Stimulated activated CD4-positive, alpha-beta T cell treated with anti-CD3 and anti-CD28 coated beads, Interleukin-4, amount 100 ng/mL, for 48 hours (primary cell): ENCODE measurements around the gene PRR20G.
"Not testable (repeated sequence)": the region's sequence is repeated elsewhere in the genome, so short reads cannot be mapped to it uniquely, and the experiment has no call there.

Source experiments
- DNase-seq, 2 donors: peaks; one replicate each; pipeline ENCODE4 v3.0.0-alpha.2; 2020; ENCODE audit warnings: low read depth in 2 of 2

PRR20G gene

GRCh38 chr3:127299276-127299675 is 11.4 kb upstream of the PRR20G start:
- no peak for DNase-seq

GRCh38 chr3:127296959-127297358 is 9.1 kb upstream of the PRR20G start:
- DNase-seq, result no peak

- no peak for DNase-seq
These were observed 8.3 kb upstream of the PRR20G start for GRCh38 chr3:127296166-127296565.

- not testable (repeated sequence) for DNase-seq
These were observed 5.8 kb upstream of the PRR20G start for GRCh38 chr3:127293650-127294049.

DNA sequence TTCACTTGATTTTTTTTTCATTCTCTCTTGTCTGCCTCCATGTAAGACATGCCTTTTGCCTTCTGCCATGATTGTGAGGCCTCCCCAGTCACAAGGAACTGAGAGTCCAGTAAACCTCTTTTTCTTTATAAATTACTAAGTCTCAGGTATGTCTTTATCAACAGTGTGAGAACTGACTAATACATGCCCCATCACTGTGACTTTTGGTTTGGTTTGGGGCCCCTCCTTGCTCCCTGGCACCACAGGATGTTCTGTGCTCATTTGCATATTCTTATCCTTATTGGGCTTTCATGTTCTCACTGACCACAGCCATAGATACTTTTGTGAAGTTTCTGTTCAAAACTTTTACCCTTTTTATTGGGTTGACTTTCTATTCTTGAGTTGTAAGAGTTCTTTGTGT is 3.8 kb upstream of the PRR20G start:
- no peak for DNase-seq

- DNase-seq, result no peak
These were observed 3.3 kb upstream of the PRR20G start for GRCh38 chr3:127291114-127291513.

DNA sequence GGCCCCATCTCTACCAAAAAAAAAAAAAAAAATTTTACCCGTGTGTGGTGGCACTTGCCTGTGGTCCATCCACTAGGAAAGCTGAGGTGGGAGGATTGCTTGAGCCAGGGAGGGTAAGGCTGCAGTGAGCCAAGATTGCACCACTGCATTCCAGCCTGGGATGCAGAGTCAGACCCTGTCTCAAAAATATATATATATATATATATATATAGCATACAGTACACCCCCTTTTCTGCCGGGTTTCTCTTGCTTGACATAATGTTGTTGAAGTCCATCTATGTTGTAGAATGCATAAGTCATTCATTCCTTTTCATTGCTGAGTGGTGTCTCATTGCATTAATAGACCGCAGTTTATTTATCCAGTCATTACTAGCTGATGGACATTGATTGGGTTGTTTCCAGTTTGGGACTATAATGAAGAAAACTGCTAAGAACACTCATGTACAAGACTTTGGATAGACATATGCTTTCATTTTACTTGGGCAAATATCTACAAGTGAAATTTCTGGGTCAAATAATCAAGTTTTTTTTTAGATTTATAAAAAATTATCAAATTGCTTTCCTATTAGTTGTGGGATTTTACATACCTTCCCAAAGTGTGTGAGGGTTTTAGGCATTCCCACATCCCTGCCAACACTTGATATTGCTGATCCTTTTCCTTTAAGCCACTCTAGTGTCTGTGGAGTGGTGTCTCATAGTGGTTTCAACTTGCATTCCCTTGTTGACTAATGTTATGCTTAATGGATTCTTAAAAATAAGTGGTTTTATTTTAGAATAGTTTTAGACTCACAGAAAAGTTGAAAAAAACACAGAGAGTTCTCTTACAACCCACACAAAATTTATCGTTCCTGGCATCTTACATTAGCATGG is 2.1 kb upstream of the PRR20G start:
- DNase-seq, result no peak

DNA sequence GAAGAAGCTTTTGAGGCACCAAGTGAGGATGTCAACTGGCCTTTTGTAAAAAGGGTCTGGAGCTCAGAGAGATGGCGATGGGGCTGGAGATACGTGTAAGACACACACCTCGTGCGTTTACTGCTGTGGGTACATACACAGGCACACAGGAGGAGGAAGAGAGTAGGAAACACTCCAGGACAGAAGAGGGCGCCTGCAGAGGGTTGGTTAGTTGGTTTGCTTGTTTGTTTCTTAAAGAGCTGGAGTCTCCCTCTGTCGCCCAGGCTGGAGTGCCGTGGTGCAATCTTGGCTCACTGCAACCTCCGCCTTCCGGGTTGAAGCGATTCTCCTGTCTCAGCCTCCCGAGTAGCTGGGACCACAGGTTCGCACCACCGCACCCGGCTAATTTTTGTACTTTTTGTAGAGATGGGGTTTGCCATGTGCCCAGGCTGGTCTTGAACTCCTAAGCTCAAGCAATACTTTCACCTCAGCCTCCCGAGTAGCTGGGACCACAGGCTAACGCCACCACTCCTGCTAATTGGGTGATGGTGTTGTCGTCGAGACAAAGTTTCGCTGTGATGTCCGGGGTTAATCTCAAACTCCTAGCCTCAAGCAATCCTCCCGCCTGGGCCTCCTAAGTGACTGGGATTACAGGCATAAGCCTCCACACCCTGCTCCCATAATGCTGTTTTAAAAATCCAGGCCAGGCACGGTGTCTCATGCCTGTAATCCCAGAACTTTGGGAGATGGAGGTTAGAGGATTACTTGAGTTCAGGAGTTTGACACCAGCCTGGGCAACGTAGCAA is 1.3 kb upstream of the PRR20G start:
- DNase-seq, result no peak

DNA sequence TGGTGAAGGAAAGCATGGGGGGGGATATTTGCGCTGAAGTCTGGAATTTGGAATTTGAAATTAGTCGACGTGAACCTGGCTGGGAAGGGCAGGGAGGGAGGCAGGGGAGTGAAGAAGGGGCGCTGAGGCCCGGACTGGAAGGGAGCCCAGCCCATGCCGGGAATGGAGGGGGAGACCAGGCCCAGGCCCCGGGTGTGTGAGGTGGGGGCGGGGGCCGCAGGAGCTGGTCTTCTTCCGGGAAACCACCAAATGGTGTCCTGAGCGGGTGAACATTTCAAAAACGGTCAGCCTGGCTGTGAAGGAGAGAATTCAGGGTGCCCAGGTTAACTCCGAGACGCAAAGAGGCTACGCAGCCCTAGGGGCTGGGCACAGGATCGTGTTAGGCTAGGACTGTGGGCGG is 497 bp upstream of the PRR20G start:
- no peak for DNase-seq

DNA sequence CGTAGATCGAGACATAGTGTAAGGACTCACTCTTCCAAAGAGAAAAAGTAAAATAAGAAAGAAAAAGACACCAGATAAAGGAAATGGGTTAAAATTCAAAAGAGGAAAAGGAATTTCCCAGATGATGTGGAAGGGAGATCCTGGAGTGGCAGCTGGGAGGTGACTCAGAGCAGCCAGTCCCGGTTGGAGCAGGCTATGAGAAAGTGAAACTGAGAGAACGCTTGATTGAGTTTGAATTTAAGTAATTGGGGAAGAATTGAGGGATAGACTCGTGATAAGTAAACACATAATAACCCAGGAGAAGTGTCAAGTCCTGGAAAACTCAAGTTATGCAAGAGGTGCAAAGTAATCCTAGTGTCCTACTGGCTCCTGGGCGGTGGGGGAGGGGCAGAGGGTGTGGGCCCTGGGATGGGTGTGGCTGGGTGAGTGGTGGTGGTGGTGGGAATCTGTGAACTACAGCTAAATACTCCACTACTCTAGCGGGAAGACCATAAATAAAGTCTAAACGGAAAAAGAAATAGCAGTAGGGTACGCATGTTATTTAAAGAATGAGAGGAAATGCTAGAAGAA is 1.2 kb downstream of the PRR20G start:
- DNase-seq, result no peak

DNA sequence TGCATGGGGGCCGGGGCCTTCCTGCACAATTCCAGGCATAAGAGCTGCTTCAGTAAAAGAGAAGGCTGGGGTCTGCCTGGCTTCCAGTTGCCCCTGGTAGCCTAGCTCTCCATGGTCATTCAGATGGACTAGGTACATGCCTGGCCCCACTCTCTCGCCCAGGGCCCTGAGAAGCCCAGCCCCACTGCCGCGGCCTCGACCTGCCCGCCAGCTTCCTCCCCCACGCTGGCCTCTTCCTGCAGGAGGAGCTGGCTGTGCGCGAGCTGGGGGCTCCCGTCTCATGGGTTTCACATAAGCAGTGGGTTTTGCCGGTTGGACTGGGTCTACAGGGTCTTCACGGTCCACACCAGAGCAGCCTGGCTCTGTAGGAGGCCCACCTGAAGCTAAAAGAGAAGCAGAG is 3.6 kb downstream of the PRR20G start:
- DNase-seq, result no peak

- DNase-seq, result no peak
These were observed 10.3 kb downstream of the PRR20G start for GRCh38 chr3:127277561-127277960.

- no peak for DNase-seq
These were observed 10.9 kb downstream of the PRR20G start for GRCh38 chr3:127276995-127277394.

DNA sequence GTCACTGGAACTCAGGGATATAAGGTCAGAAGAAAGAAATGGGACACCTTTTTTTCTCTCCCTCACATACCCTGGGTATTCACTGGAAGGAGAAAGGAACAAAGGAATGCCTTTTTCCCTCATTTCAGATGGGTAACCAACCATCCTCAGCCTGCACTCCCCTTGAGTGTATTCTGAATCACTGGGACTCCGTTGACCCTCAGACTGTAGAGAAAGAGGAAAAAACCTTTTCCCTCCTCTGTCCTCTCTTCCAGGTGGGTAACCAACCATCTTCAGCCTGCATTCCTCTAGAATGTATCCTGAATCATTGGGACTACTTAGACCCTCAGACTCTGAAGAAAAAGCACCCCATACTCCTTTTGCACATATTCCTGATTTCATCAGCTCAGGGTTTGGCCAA is 11.4 kb downstream of the PRR20G start:
- DNase-seq, result no peak

DNA sequence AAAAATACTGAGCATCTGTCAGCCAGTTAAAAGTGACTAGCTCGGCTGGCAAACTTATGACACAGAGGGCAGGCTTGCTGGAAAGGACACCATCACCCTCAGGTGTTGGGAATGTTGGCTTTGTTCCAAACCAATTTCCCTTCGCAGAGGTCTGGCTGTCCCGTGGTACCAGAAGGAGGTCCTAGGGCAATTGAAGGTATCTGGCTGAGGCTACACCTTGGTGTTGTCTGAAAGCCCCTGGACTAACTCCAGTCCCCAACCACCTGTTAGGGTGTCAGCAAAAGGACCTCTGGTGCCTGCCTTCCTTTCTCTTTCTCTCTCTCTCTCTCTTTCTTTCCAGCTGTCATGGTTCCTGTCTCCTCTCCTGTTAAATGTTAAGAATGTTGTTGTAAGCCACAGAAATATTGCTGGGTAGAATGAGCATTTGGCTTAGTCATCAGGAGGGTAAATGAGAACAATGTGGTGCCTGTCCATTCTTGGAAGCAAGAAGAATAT is 12.5 kb downstream of the PRR20G start:
- DNase-seq, result no peak

- no peak for DNase-seq
These were observed 13.6 kb downstream of the PRR20G start for GRCh38 chr3:127274200-127274760.

GRCh38 chr3:127273206-127273605 is 14.6 kb downstream of the PRR20G start:
- no peak for DNase-seq

DNA sequence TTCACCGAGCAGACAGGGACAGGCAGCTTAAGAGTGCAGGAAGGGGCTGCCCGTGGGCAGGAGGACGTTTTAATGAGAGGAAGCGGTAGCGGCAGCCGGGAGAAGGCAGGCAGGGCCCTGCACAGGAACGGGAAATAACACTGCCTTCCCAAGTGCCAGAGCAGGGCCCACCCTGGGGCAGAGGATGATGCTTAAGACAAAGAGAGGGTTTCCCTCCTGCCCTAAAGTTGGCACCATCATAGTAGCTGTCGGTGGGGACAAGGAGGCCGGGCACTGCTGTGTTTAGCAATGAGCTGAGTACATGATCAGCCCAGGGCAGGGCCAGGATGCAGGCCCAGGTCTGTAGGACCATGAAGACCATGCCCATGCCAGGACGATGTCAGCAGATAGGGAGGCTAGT is 21.7 kb downstream of the PRR20G start:
- no peak for DNase-seq

DNA sequence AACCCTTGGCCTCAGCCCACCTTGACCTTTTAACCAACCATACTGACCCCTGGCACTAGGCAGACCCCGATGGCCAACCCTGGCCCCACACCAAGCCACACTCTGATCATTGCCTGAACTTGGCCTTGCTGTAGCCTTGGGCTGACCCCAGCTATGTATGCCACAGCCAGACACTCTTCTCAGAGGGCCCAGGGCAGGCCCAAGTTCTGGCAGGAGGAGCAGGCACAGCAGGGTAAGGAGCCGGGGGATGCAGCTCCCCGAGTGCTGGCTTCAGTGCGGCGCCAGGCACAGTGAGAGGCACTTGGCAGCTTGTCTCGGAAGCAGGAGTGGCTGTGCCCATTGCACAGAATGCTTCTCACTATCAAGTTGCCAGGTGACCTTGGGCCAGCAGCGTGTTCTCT is 22.3 kb downstream of the PRR20G start:
- no peak for DNase-seq

DNA sequence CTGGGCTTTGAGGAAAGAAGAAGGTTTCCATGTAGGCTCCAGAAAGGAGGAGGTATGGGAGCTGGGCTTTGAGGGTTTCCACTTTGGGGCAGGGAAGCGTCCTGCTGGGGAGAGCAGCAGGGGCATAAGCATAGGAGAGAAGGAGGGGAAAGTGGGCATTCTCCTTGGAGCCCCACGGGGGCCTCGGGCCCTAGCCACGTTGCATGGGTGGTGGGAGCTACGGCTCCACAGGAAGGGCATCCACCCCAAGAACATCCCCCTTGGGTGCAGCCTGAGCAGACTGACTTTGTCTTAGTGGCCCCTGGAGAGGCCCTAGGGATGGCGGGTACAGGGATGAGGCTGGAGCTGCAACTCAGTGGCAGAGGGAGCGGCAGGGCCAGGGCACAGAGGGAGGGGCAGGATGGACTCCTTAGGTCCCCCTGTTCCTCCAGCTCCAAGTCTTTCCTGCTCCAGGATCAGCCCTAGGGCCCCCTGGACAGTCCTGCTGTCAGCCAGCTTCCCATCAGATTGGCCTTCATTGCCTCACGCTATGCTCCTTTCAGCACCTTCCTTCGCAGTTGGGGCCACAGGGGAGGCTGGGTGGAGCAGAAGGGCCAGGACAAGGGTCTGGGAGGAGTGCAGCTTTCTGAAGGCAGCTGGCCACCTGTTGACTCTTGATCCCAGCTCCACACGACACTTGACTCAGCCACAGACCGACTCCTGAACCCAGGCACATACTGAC is 22.9 kb downstream of the PRR20G start:
- DNase-seq, result no peak

DNA sequence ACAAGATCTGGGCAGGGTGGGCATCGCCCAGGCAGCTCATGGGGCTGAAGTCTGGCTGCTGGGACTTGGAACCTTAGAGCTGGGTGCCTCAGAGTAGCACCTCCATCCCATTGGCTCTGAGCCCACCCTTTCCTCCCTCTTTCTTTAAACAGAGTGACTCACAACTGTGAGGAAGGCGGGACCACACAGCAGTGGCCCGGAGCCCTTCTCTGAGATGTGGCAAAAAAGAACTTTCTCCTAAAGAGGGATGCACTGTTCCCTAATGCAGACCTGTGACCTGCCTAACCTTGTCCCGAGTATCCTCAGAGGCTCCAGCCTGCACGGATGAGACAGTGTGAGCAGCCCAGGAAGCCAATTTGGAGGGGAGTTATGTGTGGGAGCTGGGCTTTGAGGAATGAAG is 23.6 kb downstream of the PRR20G start:
- DNase-seq, result no peak
